Right lobe of liver (tissue), 4 donors: ENCODE results near the gene NOS1AP.

Experiments used
- CTCF ChIP-seq, 4 donors: fragments of 200-600 bp in 3 of 4; fragments of 450-650 bp in 1 of 4; IDR thresholded peaks; one replicate each; pipeline versions ENCODE4 v1.5.1 to v1.8.0; 2016 to 2022; ENCODE audit warnings: antibody characterized with exemption in 4 of 4, mild to moderate bottlenecking in 2 of 4
- POLR2A ChIP-seq: fragments of 450-650 bp; IDR thresholded peaks from one replicate; pipeline ENCODE4 v1.6.1; 2017; ENCODE audit warnings: antibody characterized with exemption, mild to moderate bottlenecking
- donor health status: DM: no; HTN: no; CAD: no.
- donor health status: DM: no; HTN: no; CAD: no.
- donor health status: DM: no; HTN: yes; CAD: no.

GRCh38 chr1:162131400-162132321 is 62.2 kb downstream of the NOS1AP start:
- TF ChIP-seq CTCF (IDR thresholded peaks at IDR 0.05) = no peak
- TF ChIP-seq POLR2A = no peak
